Lower leg skin (tissue), 3 donors: ENCODE measurements around the gene GH1.

Source experiments
- CTCF ChIP-seq, 3 donors: fragments of 450-650 bp; IDR thresholded peaks; one replicate each; pipeline ENCODE4 v1.5.1; 2016; ENCODE audit warnings: antibody characterized with exemption in 3 of 3, mild to moderate bottlenecking in 3 of 3, moderate library complexity in 2 of 3
- POLR2A ChIP-seq, 2 donors: fragments of 450-650 bp; IDR thresholded peaks; one replicate each; pipeline ENCODE4 v1.6.1; 2016 to 2017; ENCODE audit warnings: antibody characterized with exemption in 2 of 2, mild to moderate bottlenecking in 1 of 2, moderate library complexity in 1 of 2

- no peak for TF ChIP-seq CTCF (IDR thresholded peaks at IDR 0.05)
- no peak for TF ChIP-seq POLR2A (IDR thresholded peaks at IDR 0.05)
Measured at GRCh38 chr17:63939401-63939800, 20.8 kb upstream of the GH1 start.
